Measurements from ENCODE around the gene MRPS23.

DNA sequence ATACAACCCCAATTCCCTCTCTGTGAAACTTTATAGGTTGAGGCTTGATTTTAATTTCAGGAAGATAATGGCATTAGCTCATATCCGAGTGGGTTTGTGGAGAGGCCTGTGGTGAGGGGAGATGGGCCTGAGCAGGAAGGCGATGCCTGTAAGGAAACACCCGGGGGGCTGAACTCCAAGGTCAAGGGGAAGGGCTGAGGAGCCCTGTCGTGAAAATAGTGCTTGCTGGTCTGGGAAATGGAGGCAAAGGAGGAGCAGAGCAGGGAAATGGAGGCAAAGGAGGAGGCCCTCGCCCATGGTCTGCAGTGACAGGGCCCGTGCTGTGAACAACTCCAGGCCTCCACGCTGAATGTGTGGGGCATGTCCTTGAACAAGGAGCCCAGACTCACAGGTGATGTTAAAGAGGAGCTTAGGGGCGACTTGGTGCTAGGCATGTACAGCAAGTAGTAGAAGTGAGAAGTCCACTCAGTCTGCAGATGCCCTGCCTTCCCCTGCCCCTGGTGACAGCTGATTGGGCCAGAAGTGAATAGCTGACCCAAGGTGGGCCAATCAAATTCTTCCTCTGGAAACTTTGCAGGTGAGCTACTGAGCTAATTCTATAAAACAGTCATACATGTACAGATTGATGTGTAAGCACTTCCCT, 38.1 kb downstream of the MRPS23 start:
- TF ChIP-seq POLR2AphosphoS5 (IDR thresholded peaks at IDR 0.05; ENCODE audit: low read depth, low read length) (no peak), REST (IDR thresholded peaks at IDR 0.05; ENCODE audit: insufficient read depth in 1 of 2, low read depth in 2 of 2, low read length in 2 of 2) (no peak)

Measured in PFSK-1 (cell line).